ENCODE data around the gene OR4P4. TPM values are rescaled to one million over a fixed set of nuclear protein-coding genes. Genes with fewer than 3 reads are reported as not detected.

Gene OR4P4
- not detected in 2 replicates for total RNA-seq

DNA sequence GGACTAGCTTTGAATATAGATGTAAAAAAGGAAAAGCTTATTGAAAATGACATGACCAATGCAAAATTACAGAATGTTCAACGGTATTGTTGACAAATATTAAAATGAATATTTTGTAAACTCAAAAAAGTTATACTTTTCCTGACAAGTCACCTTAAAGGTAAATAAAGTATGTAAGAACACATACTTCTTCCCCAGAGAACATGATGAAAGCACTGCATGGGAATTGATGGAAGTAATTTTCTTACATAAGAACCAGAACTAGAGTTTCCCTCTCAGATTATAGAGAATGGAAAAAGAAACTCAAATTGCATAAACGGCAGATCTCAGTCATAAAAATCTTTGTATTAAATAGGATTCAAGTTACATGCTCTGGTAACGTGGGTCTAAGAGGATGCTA lies at the start of gene OR4P4:
OR4P4 (plus strand) TSS at position 301 of the 400 bp plus-strand sequence.

DNA sequence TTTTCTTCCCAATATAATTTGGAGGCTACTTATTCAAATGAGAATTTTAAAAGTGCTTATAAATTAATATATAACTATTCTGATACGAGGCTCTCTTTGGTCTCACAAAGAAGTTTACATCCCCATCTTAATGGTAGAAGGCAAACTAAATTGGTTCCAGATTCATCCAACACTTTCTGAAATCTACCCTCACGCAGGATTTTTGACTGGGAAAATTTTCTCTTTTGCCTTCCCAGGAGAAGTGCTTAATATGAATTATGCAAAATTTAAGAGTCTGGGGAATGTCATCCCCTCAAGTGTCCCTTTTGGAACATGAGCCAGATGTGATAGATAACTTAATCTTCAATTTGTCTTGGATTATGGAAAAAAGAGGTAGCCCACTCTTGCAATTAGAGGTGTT lies 27.4 kb upstream of the OR4P4 start, which contains the start of gene OR4C11:
OR4C11 (minus strand) TSS at position 101 of the 400 bp plus-strand sequence. CDS start 3,272 bp downstream, outside the sequence.

DNA sequence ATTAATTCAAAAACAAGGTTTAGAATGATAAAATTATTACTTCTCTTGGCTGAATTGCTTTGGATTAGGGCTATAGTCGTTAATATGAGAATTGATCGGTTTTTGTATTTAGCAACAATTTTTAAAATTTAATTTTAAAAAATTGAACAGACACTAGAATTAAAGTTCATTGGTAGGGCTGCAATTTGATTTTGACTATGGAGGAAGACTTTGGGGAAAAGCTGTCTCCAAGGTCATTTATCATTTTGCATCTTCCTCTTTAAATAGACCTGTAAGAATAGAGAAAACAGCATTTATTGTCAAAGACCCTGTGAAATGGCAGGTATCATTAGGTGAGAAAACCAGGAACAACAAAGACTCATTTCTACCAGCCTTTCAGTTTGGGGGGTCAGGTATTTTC lies 13.1 kb downstream of the OR4P4 start, which contains the start of gene OR4S2:
OR4S2 (plus strand) TSS at position 301 of the 400 bp plus-strand sequence. CDS start 2,577 bp downstream, outside the sequence.

DNA sequence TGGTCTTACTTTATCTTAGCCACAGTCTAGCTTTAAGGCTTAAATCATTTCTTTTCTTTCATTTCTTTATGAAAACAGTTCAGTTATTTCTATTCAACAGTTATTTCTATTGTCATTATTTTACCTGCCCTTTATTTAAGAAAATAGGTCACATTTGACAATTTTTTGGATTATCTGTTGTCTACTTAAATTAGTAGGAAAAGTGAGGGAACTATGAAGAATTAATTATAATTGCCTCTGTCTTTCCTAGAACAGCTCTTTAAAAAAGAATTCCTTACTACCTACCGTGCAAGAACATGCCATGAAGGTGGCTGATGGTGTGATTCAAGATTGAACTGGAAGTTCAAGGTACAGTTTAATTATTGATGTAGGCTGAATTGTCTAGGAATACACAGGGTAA lies 27.0 kb downstream of the OR4P4 start, which contains the start of gene OR4C6:
OR4C6 (plus strand) TSS at position 301 of the 400 bp plus-strand sequence. CDS start 2,966 bp downstream, outside the sequence.

Other genes starting within 250 kb of the OR4P4 start
- not detected in 2 replicates for gene OR4C15, start 80.6 kb upstream of the OR4P4 start, total RNA-seq
- not detected in 2 replicates for gene OR4C16, start 63.0 kb upstream of the OR4P4 start, total RNA-seq
- gene OR4C11, start 27.5 kb upstream of the OR4P4 start, total RNA-seq, result not detected in 2 replicates
- gene OR4S2, start 13.2 kb downstream of the OR4P4 start, total RNA-seq, result not detected in 2 replicates
- not detected in 2 replicates for gene OR4C6, start 27.1 kb downstream of the OR4P4 start, total RNA-seq
- gene OR5D13, start 138.3 kb downstream of the OR4P4 start, total RNA-seq, result not detected in 2 replicates
- not detected in 2 replicates for gene OR5D14, start 160.4 kb downstream of the OR4P4 start, total RNA-seq
- not detected in 2 replicates for gene OR5L1, start 176.3 kb downstream of the OR4P4 start, total RNA-seq
- not detected in 2 replicates for gene OR5D18, start 184.5 kb downstream of the OR4P4 start, total RNA-seq
- gene OR5L2, start 192.1 kb downstream of the OR4P4 start, total RNA-seq, result not detected in 2 replicates
- gene OR5D16, start 203.6 kb downstream of the OR4P4 start, total RNA-seq, result not detected in 2 replicates
- not detected in 2 replicates for gene TRIM51, start 248.2 kb downstream of the OR4P4 start, total RNA-seq

All from hair follicular keratinocyte (primary cell).